Measurements from ENCODE around the gene GARNL3.

DNA sequence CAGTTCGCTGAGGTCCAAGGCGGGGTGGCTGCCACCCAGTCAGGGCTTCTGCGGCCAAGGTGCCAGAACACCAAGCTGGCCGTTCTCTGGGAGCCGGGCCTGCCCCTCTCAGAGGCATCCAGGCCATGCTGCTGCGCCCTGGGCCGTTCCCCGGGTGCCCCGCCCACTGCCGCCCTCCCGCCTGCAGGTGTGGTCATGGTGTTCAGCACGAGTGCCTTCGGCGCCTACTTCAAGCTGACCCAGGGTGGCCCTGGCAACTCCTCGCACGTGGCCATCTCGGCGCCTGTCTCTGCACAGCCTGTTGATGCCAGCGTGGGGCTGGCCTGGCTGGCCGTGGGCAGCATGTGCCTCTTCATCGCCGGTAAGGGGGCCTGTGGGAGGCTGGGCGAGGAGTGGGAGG lies 140.1 kb downstream of the GARNL3 start:
- TF ChIP-seq EZH2 (IDR thresholded peaks at IDR 0.05; ENCODE audit: borderline replicate concordance): no peak
- TF ChIP-seq, protein P1, sequence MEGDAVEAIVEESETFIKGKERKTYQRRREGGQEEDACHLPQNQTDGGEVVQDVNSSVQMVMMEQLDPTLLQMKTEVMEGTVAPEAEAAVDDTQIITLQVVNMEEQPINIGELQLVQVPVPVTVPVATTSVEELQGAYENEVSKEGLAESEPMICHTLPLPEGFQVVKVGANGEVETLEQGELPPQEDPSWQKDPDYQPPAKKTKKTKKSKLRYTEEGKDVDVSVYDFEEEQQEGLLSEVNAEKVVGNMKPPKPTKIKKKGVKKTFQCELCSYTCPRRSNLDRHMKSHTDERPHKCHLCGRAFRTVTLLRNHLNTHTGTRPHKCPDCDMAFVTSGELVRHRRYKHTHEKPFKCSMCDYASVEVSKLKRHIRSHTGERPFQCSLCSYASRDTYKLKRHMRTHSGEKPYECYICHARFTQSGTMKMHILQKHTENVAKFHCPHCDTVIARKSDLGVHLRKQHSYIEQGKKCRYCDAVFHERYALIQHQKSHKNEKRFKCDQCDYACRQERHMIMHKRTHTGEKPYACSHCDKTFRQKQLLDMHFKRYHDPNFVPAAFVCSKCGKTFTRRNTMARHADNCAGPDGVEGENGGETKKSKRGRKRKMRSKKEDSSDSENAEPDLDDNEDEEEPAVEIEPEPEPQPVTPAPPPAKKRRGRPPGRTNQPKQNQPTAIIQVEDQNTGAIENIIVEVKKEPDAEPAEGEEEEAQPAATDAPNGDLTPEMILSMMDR (IDR thresholded peaks at IDR 0.05; ENCODE audit: poor library complexity): no peak

Data from hepatocyte (in vitro differentiated cells).